GM13977 (cell line): ENCODE data around the gene ARAP3.

Experiments used
- DNase-seq: peaks from one replicate; pipeline ENCODE4 v3.0.0; 2012; ENCODE audit warnings: low spot score
- in situ Hi-C: fragments of 300-500 bp; cut with MboI; formaldehyde crosslinking; loops from one replicate; pipeline ENCODE4 v1.12.0; 2022; ENCODE audit warnings: low sequenced_read_pairs, low pct_unique_long_range_greater_than_20kb, mixed read lengths, inconsistent platforms; ENCODE audit not compliant: unreplicated experiment
- TF ChIP-seq, protein P1 (sequence below): IDR thresholded peaks from 2 replicates; pipeline ENCODE4 v1.5.1; 2012; ENCODE audit warnings: mild to moderate bottlenecking, control low read depth; ENCODE audit not compliant: insufficient read depth; ENCODE audit errors: extremely low read depth, missing control alignments

Gene ARAP3

DNA sequence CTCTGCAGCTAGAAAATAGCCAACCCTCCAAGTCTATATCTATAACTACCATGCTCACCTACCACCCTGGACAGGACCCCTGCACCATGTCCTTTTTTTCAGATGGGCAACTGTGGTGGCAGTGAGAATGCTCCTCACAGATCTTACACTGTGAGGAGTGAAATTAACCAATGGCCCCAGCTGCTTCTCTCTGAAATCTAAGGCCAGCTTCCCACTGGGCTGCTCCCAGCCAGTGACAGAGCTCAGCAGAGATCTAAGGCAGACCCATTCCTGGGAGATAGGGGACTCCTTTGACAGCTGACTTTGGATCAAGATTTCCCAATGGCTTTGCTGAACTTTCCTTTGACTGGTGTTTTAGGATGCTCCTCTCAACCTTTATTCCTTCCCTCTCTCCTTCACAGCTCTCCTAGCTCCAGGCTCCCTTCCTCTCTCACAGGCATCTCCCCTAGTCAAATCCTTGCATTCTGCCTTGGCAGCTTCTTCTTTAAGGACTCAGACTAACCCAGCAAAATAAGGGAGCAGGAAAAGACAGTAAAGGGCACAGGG lies 1.6 kb upstream of the ARAP3 start:
- TF ChIP-seq, protein P1, sequence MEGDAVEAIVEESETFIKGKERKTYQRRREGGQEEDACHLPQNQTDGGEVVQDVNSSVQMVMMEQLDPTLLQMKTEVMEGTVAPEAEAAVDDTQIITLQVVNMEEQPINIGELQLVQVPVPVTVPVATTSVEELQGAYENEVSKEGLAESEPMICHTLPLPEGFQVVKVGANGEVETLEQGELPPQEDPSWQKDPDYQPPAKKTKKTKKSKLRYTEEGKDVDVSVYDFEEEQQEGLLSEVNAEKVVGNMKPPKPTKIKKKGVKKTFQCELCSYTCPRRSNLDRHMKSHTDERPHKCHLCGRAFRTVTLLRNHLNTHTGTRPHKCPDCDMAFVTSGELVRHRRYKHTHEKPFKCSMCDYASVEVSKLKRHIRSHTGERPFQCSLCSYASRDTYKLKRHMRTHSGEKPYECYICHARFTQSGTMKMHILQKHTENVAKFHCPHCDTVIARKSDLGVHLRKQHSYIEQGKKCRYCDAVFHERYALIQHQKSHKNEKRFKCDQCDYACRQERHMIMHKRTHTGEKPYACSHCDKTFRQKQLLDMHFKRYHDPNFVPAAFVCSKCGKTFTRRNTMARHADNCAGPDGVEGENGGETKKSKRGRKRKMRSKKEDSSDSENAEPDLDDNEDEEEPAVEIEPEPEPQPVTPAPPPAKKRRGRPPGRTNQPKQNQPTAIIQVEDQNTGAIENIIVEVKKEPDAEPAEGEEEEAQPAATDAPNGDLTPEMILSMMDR = no peak
- in situ Hi-C loops = loop anchor here (25.0 kb wide), 1 partner anchor 279 kb away; the partner anchor contains the start of genes PCDH12 and RNF14
- no peak for DNase-seq

DNA sequence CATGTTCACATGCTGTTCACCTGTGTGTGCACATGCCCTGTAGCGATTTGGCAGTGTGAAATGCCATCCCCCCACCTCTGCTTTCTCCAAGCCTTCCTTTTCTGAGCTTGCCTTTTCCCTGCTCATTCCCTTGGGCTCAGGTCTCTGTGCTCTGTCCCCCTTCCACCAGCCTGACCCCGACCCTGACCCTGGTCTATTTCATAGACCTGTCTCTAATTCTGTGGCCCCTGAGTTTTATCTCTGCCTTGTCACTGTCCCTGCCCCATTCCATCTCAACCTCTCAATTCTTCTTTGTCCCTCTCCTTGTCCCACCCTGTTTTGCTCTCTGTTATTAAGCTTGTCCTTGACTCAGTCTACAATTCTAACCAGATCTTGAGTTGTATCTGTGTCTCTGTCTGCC lies 735 bp downstream of the ARAP3 start:
- DNase-seq = no peak
- in situ Hi-C loops = loop anchor here (25.0 kb wide), 1 partner anchor 281 kb away; the partner anchor contains the start of genes PCDH12 and RNF14
- TF ChIP-seq, protein P1 = no peak

DNA sequence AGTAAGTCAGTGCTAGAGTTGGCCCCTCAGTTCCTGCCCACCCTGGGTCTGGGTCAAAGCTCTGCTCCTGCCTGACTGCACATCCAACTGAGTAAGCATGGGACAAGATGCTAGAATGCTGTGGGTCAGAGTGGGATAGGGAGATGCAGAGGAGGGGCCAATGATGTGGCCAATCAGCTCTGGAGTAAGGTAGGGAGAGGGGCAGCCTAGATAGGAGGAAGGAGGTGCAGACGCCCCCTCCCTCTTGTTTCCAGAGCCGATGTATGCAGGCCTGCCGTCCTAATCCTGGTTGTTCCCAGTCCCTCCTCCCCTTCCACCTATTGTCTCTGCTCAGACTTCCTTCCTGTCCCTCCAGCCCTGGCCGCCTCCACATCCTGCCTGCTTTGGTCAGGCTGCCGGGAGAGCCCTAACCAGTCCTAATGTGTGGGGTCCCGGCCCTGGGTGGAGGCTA lies 1.3 kb downstream of the ARAP3 start:
- TF ChIP-seq, protein P1 = no peak
- DNase-seq = no peak
- in situ Hi-C loops = loop anchor here (25.0 kb wide), 1 partner anchor 282 kb away; the partner anchor contains the start of genes PCDH12 and RNF14

DNA sequence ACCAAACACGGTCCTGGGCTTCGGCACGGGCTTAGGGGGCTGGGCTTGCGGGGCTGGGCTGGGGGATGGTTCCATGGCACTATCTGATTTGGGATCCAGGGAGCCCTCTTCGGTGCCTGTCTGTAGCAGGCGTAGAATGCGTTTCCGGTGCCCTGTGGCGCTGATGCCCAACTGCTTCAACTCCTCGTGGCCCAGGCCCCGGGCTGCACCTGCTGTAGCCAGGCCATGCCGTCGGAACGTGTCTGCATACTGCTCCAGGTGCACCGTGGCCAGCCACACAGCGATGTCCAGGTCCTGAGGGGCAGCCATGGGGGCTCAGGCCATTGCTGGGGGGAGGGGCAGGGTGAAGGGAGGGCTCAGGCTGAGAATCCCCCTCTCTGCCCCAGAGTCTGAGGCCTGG lies 1.9 kb downstream of the ARAP3 start:
- TF ChIP-seq, protein P1 = no peak
- in situ Hi-C loops = loop anchor here (25.0 kb wide), 1 partner anchor 282 kb away; the partner anchor contains the start of genes PCDH12 and RNF14
- DNase-seq = no peak

DNA sequence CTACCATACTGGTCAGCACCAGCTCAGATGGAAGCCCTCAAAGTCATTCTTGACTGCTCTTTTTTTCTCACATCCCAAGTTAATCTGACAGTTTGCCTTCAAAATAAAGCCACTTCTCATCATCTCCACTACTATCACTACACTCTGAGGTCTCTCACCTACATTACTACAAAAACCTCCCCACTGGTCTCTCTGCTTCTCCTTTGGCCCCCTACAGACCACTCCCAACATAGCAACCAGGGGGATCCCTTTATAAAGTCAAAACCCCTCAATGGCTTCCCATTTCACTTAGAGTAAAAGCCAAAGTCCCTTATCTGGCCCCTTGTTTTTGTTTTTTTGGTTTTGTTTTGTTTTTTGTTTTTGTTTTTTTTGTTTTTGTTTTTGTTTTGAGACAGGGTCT lies 4.6 kb downstream of the ARAP3 start:
- in situ Hi-C loops = loop anchor here (10.0 to 25.0 kb wide), 2 partner anchors 285 to 457 kb away; partner anchors contain the start of genes PCDH12 and RNF14
- TF ChIP-seq, protein P1 = peak; percentile 8
- DNase-seq = no peak

DNA sequence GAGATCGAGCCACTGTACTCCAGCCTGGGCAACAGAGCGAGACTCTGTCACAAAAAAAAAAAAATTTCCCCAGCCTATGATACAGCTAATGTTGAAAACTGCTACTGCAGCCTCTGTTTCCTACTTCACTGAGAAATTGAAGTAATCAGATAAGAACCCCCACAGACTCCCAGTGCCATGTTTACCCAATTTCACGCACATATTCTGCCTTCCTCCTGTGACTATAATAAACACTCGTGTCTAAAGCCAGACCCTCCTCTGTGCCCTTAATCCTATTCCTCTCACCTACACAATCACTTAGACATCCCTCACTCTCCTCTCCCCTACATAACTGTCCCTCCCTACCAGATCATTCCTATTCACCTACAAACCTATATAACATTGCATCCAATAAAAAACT lies 6.4 kb downstream of the ARAP3 start:
- DNase-seq = no peak
- in situ Hi-C loops = loop anchor here (10.0 to 25.0 kb wide), 2 partner anchors 287 to 459 kb away; partner anchors contain the start of genes PCDH12 and RNF14
- TF ChIP-seq, protein P1 = no peak
